Keratinocyte (primary cell): ENCODE results near the gene CCSER1.

Source experiments
- CTCF ChIP-seq, 3 experiments: IDR thresholded peaks in 1 of 3; conservative IDR thresholded peaks in 1 of 3; optimal IDR thresholded peaks in 1 of 3; 2 replicates in 2 of 3; 3 replicates in 1 of 3; pipeline versions ENCODE3 to v1.5.1; 2011; ENCODE audit warnings: low read length in 3 of 3, mild to moderate bottlenecking in 3 of 3, moderate library complexity in 2 of 3, control low read depth in 1 of 3, inconsistent platforms in 1 of 3; ENCODE audit not compliant: insufficient read depth in 2 of 3; ENCODE audit errors: extremely low read depth in 1 of 3
- EZH2 ChIP-seq: IDR thresholded peaks from one replicate; pipeline ENCODE4 v1.6.1; 2012; ENCODE audit warnings: inconsistent platforms, mild to moderate bottlenecking, low read length, moderate library complexity

DNA sequence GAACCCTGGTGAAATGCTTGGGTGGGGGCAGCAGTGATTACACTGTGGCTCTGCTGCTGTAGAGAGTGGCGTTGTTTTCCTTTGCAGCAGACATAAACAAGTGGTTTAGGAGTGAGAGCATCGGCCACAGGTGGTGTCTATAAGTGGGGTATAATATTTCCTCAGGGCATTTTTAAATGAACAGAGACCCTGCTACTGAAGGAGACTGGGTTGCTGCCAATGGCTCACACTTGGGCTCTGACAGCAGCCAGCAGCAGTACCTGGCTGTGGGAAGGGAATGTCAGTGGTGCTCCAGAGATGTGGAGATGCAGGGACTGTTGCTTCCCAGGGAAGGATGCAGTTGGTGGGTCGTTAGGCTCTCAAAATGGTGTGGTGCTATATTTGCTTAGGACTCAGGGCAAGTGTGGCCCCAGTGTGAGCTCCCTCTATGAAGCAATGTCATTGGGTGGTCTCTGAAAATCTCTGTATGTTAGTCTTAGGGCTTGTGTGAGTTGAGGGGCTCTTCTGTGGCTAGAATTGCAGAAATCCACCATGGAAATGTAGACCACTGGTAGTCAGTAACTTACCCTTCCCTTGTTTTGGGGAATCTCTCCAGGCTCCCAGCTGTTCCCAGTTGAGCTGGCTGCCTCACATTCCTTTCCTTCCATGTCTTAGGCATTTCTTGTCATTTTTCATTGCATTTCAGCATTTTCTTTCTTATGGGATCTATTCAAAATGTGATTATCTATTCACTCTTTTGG, 1153.5 kb downstream of the CCSER1 start:
- TF ChIP-seq CTCF (optimal IDR thresholded peaks at IDR 0.05 in 1 of 3, IDR thresholded peaks at IDR 0.05 in 1 of 3, conservative IDR thresholded peaks at IDR 0.05 in 1 of 3; ENCODE audit: extremely low read depth in 1 of 3, insufficient read depth in 2 of 3, low read length in 3 of 3) = no peak
- TF ChIP-seq EZH2 = no peak
